GM23248 (cell line): ENCODE results near the gene PPIA. TPM values are rescaled to one million over a fixed set of nuclear protein-coding genes. Genes with fewer than 3 reads are reported as not detected.

Experiments used
- DNase-seq: peaks from one replicate; pipeline ENCODE4 v3.0.0-alpha.2; 2015
- H2AFZ ChIP-seq: fragments of 200-600 bp; sonication (generic); 2 replicates; pipeline ENCODE4 v1.6.1; 2016; ENCODE audit warnings: antibody characterized with exemption
- H3F3A ChIP-seq: fragments of 200-600 bp; sonication (generic); 2 replicates; pipeline ENCODE4 v1.6.1; 2016; ENCODE audit warnings: mild to moderate bottlenecking, antibody characterized with exemption, mixed run types; ENCODE audit not compliant: insufficient read depth
- H3K27ac ChIP-seq: fragments of 200-600 bp; sonication (generic); 2 replicates; pipeline ENCODE4 v1.5.1; 2016; ENCODE audit warnings: mild to moderate bottlenecking
- H3K27me3 ChIP-seq: fragments of 200-600 bp; sonication (generic); replicated peaks from 2 replicates; pipeline ENCODE4 v1.6.1; 2016; ENCODE audit warnings: mild to moderate bottlenecking; ENCODE audit not compliant: insufficient read depth
- H3K36me3 ChIP-seq: fragments of 200-600 bp; sonication (generic); 2 replicates; pipeline ENCODE4 v1.6.1; 2016; ENCODE audit warnings: low read depth, mild to moderate bottlenecking
- H3K4me1 ChIP-seq: fragments of 200-600 bp; sonication (generic); 2 replicates; pipeline ENCODE4 v1.6.1; 2016; ENCODE audit warnings: mild to moderate bottlenecking; ENCODE audit not compliant: insufficient read depth
- H3K4me2 ChIP-seq: fragments of 200-600 bp; sonication (generic); one replicate; pipeline ENCODE4 v1.6.1; 2016; ENCODE audit warnings: mild to moderate bottlenecking; ENCODE audit not compliant: unreplicated experiment
- H3K4me3 ChIP-seq: fragments of 200-600 bp; sonication (generic); 2 replicates; pipeline ENCODE4 v1.5.1; 2016; ENCODE audit warnings: mild to moderate bottlenecking
- H3K79me2 ChIP-seq: fragments of 200-600 bp; sonication (generic); 2 replicates; pipeline ENCODE4 v1.6.1; 2016; ENCODE audit warnings: mild to moderate bottlenecking; ENCODE audit not compliant: insufficient read depth
- H3K9ac ChIP-seq: fragments of 200-600 bp; sonication (generic); 2 replicates; pipeline ENCODE4 v1.6.1; 2016; ENCODE audit warnings: mild to moderate bottlenecking
- H3K9me2 ChIP-seq: fragments of 200-600 bp; sonication (generic); 2 replicates; pipeline ENCODE4 v1.6.1; 2016; ENCODE audit warnings: mixed run types, mild to moderate bottlenecking, moderate library complexity; ENCODE audit not compliant: insufficient read depth
- H3K9me3 ChIP-seq: fragments of 200-600 bp; sonication (generic); one replicate; pipeline ENCODE4 v1.6.1; 2017; ENCODE audit warnings: low read depth
- H4K20me1 ChIP-seq: fragments of 200-600 bp; sonication (generic); 2 replicates; pipeline ENCODE4 v1.6.0; 2016; ENCODE audit not compliant: insufficient read depth
- EZH2 ChIP-seq: fragments of 200-600 bp; sonication (generic); IDR thresholded peaks from 2 replicates; pipeline ENCODE4 v1.6.1; 2018; ENCODE audit warnings: antibody characterized with exemption, mild to moderate bottlenecking; ENCODE audit not compliant: insufficient read depth, poor library complexity, severe bottlenecking
- EZH2phosphoT487 ChIP-seq: fragments of 200-600 bp; sonication (generic); IDR thresholded peaks from 2 replicates; pipeline ENCODE4 v1.6.1; 2018; ENCODE audit warnings: antibody characterized with exemption, moderate library complexity, mild to moderate bottlenecking, low read depth; ENCODE audit not compliant: insufficient read depth
- WGBS, 2 experiments: methylation state at CpG; one replicate each; pipeline ENCODE4 v1.1.6; 2015 to 2017; ENCODE audit warnings: low lambda C conversion rate in 2 of 2, low coverage in 1 of 2; ENCODE audit errors: missing lambda C conversion rate in 2 of 2; 5-methylcytosine and 5-hydroxymethylcytosine counted together
- in situ Hi-C: fragments of 300-500 bp; cut with MboI; formaldehyde crosslinking; loops from 2 replicates; pipeline ENCODE4 v1.15.0; 2020
- polyA plus RNA-seq: library from polyadenylated mRNA; unstranded; fragments of >200 nt; fragmentation: Nextera tagmentation; extraction: Ambion mirVana; gene quantifications from 2 replicates; pipeline ENCODE4 v1.2.1, GENCODE V29; 2016
- total RNA-seq: library from RNA; depleted of rRNA; stranded (reverse); fragments of >200 nt; shearing (Covaris generic); gene quantifications from 2 replicates; pipeline ENCODE4 v1.2.3, GENCODE V29; 2014

PPIA gene
- total and polyA plus RNA-seq, 2 experiments from 2014 or later = 2,752 to 3,141 TPM

DNA sequence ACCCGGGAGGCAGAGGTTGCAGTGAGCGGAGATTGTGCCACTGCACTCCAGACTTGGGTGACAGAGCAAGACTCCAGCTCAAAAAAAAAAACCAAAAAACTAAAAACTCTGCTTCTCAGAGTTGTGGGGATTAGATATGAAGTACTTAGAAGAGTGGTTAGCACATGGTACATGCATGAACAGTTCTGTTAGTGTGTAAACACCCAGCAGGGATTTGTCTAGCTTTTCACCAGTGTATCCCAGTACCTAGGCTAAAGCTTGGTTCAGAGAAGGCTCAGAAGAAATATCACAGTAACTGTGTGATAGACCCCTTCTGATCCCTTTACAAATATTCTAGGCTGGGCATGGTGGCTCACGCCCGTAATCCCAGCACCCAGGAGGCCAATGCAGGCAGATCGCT, 9.5 kb downstream of the PPIA start:
- peaks cover 29% of the 10 kb centered on the region for H3K36me3 ChIP-seq
- H4K20me1 ChIP-seq = peaks cover 7% of the 10 kb centered on the region; the same call in 1 of the 2 replicates
- DNase-seq = no peak
- no peaks in the 10 kb centered on the region for H3K9me2 ChIP-seq
- H3K4me2 ChIP-seq = no peak overlapping the region
- H3K4me1 ChIP-seq = peaks cover 5% of the 10 kb centered on the region
- H3K9ac ChIP-seq = no peak overlapping the region
- no peaks in the 10 kb centered on the region for H3K9me3 ChIP-seq
- WGBS, 2 experiments = 82% methylated on average over 5 of the region's 5 CpGs
- in situ Hi-C loops = no loop called here
- no peak overlapping the region for H2AFZ ChIP-seq
- TF ChIP-seq EZH2 = no peak
- TF ChIP-seq EZH2phosphoT487 = no peak
- H3K27ac ChIP-seq = no peak overlapping the region
- peaks cover 48% of the 10 kb centered on the region for H3F3A ChIP-seq
- no peaks in the 10 kb centered on the region for H3K27me3 ChIP-seq
- no peak overlapping the region for H3K4me3 ChIP-seq
- H3K79me2 ChIP-seq = 0 out of 2 replicates have a peak, but pooled peaks cover under 1% of the 10 kb centered on the region

DNA sequence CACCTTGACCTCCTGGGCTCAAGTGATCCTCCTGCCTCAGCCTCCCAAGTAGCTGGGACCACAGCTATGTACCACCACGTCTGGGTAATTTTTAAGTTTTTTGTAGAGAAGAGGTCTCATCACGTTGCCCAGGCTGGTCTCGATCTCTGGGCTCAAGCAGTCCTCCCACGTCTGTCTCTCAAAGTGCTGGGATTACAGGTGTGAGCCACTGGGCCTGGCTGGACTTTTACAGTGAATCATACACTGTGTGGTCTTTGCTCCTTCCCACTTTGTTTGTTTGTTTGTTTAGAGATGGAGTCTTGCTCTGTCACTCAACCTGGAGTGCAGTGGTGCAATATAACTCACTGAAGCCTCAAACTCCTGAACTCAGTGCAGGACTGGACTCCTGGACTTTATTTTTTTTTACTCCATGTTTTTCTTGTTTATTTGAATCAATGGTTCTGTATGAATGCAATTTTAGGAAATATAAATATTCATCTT, 12.5 kb downstream of the PPIA start:
- H3K4me3 ChIP-seq = no peak overlapping the region
- H3K9ac ChIP-seq = no peak overlapping the region
- no peak overlapping the region for H3K4me2 ChIP-seq
- H3K4me1 ChIP-seq = no peaks in the 10 kb centered on the region
- no peaks in the 10 kb centered on the region for H4K20me1 ChIP-seq
- no peak overlapping the region for H3K27ac ChIP-seq
- H3K9me2 ChIP-seq = no peaks in the 10 kb centered on the region
- H3K36me3 ChIP-seq = peaks cover 2% of the 10 kb centered on the region; the same call in 1 of the 2 replicates
- H3K27me3 ChIP-seq = no peaks in the 10 kb centered on the region
- no peaks in the 10 kb centered on the region for H3K9me3 ChIP-seq
- TF ChIP-seq EZH2 (no peak), EZH2phosphoT487 (no peak)
- H3F3A ChIP-seq = peaks cover 22% of the 10 kb centered on the region
- DNase-seq = no peak
- H3K79me2 ChIP-seq = no peaks in the 10 kb centered on the region
- no peak overlapping the region for H2AFZ ChIP-seq
- in situ Hi-C loops = no loop called here
- WGBS, 2 experiments = 74 to 77% methylated on average over 4 of the region's 4 CpGs

DNA sequence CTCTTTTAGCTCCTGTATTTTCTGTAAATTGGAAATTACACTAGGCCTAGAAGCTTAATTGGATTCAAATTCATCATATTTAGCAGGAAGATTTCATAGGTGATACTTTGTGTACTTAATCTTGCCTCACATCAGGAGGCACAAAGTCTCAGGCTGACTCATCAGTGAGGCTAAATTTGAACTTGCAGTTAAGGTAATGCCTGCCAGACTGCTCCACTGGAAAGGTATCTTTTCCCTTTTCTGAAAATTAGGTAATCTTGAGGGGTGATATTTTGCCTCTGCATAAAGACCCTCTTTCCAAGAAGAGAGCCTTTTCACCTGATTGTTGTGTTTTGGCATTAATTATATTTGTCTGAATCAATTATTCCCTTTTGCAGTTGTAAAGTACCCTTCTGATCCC, 14.6 kb downstream of the PPIA start:
- H2AFZ ChIP-seq = no peak overlapping the region
- H3K79me2 ChIP-seq = no peaks in the 10 kb centered on the region
- no peaks in the 10 kb centered on the region for H3K9me2 ChIP-seq
- in situ Hi-C loops = no loop called here
- peaks cover under 1% of the 10 kb centered on the region; the same call in 1 of the 2 replicates for H3F3A ChIP-seq
- peak; percentile 30 for DNase-seq
- H3K4me2 ChIP-seq = no peak overlapping the region
- no peak overlapping the region for H3K27ac ChIP-seq
- no peaks in the 10 kb centered on the region for H3K36me3 ChIP-seq
- TF ChIP-seq EZH2phosphoT487 (no peak), EZH2 (no peak)
- H3K27me3 ChIP-seq = no peaks in the 10 kb centered on the region
- no peaks in the 10 kb centered on the region for H3K4me1 ChIP-seq
- H4K20me1 ChIP-seq = no peaks in the 10 kb centered on the region
- no peaks in the 10 kb centered on the region for H3K9me3 ChIP-seq
- no peak overlapping the region for H3K9ac ChIP-seq
- no peak overlapping the region for H3K4me3 ChIP-seq

DNA sequence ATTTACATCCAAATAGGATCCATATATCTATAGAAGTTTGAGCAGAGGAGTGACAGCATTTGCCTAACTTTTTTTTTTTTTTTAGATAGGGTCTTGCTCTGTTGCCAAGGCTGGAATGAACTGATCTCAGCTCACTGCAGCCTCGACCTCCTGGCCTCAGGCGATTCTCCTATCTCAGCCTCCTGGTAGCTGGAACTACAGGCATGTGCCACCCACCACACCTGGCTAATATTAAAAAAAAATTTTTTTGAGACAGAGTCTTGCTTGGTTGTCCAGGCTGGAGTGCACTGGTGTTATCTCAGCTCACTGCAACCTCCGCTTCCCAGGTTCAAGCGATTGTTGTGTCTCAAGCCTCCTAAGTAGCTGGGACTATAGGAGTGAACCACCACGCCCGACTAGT, 15.1 kb downstream of the PPIA start:
- Histone ChIP-seq H3K27ac (no peak overlapping the region), H3K36me3 (no peaks in the 10 kb centered on the region), H3K27me3 (no peaks in the 10 kb centered on the region), H3F3A (no peaks in the 10 kb centered on the region), H3K9ac (no peak overlapping the region), H3K79me2 (no peaks in the 10 kb centered on the region), H3K9me2 (no peaks in the 10 kb centered on the region), H3K4me2 (no peak overlapping the region), H3K4me3 (no peak overlapping the region), H2AFZ (no peak overlapping the region), H3K4me1 (no peaks in the 10 kb centered on the region), H4K20me1 (no peaks in the 10 kb centered on the region), H3K9me3 (no peaks in the 10 kb centered on the region)
- WGBS, 2 experiments = 96 to 100% methylated on average over 5 to 6 of the region's 6 CpGs
- in situ Hi-C loops = no loop called here
- no peak for DNase-seq
- TF ChIP-seq EZH2phosphoT487 (no peak), EZH2 (no peak)

DNA sequence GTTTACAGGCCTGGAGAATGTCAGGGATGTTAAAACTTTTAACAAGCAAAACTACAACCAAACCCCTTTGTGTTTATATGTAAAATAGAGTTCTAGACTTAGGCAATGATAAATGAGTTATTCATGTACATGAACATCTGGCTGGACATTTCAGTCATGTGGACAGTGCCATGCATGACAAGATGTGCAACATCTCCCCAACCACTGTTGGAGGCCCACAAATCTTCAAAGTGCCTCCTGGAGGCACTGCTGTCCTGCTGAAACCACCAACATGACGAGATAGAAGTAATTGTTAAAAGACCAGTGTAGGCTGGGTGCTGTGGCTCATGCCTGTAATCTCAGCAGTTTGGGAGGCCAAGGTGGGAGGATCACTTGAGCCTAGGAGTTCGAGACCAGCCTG, 18.4 kb downstream of the PPIA start:
- WGBS, 2 experiments = 77 to 80% methylated on average over 2 of the region's 2 CpGs
- Histone ChIP-seq H3K79me2 (no peaks in the 10 kb centered on the region), H2AFZ (no peak overlapping the region), H3K9me3 (no peaks in the 10 kb centered on the region), H3K4me2 (no peak overlapping the region), H4K20me1 (no peaks in the 10 kb centered on the region), H3F3A (no peaks in the 10 kb centered on the region), H3K4me1 (no peaks in the 10 kb centered on the region), H3K36me3 (no peaks in the 10 kb centered on the region), H3K27ac (no peak overlapping the region), H3K9me2 (no peaks in the 10 kb centered on the region), H3K27me3 (no peaks in the 10 kb centered on the region), H3K9ac (no peak overlapping the region), H3K4me3 (no peak overlapping the region)
- TF ChIP-seq EZH2phosphoT487 = no peak
- TF ChIP-seq EZH2 = no peak
- DNase-seq = no peak
- in situ Hi-C loops = no loop called here
